Measurements from ENCODE around the gene PRICKLE2.

The PRICKLE2 gene

GRCh38 chr3:64178419-64178818 lies 46.8 kb downstream of the PRICKLE2 start:
- TF ChIP-seq CTCF (IDR thresholded peaks at IDR 0.05; ENCODE audit: borderline replicate concordance, control extremely low read depth, extremely low read depth, insufficient read depth, missing control alignments), result no peak
- in situ Hi-C loops (cut with MboI; ENCODE audit: low sequenced_read_pairs, unreplicated experiment), result no loop called here
- no peak for DNase-seq (ENCODE audit: low spot score)

GRCh38 chr3:64176461-64176996 lies 48.7 kb downstream of the PRICKLE2 start:
- TF ChIP-seq CTCF (IDR thresholded peaks at IDR 0.05; ENCODE audit: borderline replicate concordance, control extremely low read depth, extremely low read depth, insufficient read depth, missing control alignments), result no peak
- no peak for DNase-seq (ENCODE audit: low spot score)
- in situ Hi-C loops (cut with MboI; ENCODE audit: low sequenced_read_pairs, unreplicated experiment), result no loop called here

DNA sequence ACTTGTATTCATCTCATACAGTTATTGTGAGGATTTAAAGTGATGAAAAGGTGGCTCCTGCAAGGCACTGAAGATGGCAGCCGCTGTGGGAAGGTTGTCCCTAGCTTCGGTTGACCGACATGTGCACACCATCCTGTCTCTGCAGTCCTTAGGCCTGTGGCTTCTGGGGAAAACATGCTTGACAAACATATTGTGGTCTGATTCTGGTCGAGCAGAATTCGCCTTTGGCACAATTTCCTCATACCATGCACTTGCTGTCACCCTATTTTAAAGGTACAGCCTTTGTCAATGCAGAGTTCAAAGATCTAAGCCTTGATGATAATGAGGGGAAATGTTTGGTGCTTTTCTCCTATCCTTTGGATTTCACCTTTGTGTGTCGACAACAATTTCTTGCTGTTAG lies 50.9 kb downstream of the PRICKLE2 start:
- TF ChIP-seq CTCF (IDR thresholded peaks at IDR 0.05; ENCODE audit: borderline replicate concordance, control extremely low read depth, extremely low read depth, insufficient read depth, missing control alignments), result no peak
- DNase-seq (ENCODE audit: low spot score), result no peak
- in situ Hi-C loops (cut with MboI; ENCODE audit: low sequenced_read_pairs, unreplicated experiment), result no loop called here

DNA sequence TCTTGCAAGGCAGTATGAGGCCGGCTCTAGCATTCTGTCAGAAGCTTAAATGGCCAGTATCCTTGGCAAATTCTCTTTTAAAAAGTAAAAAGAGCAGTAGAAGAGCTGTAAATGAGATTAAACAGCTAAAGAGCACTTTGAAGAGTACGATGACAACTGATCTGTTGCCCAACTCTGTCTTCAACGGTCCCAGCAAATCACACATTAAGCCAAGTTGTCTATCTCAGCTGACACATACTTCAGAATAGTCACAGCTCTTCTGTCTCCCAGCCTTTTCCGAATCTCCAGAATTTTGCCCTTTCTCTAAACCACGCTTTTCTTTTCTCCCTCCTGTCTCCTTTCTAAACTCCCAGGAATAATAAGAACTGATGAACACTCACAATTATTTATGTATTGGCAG lies 51.7 kb downstream of the PRICKLE2 start:
- in situ Hi-C loops (cut with MboI; ENCODE audit: low sequenced_read_pairs, unreplicated experiment), result no loop called here
- DNase-seq (ENCODE audit: low spot score), result no peak

DNA sequence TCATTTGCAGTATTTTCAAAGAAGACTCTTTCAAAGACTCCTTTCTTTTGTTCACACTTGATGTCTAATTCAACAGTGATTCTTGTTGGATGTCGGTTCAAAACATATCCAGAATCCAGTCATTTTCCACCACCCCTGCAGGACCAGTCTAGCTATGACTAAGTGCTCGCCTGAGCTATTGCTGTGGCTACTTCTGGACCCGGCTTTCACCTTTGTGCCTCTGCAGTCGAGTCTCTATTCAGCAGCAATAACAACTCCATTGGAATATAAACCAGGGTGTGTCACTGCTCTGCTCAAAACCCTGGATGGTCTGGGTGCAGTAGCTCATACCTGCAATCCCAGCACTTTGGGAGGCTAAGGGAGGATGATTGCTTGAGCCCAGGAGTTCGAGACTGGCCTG lies 55.0 kb downstream of the PRICKLE2 start:
- in situ Hi-C loops (cut with MboI; ENCODE audit: low sequenced_read_pairs, unreplicated experiment), result no loop called here
- no peak for TF ChIP-seq CTCF (IDR thresholded peaks at IDR 0.05; ENCODE audit: borderline replicate concordance, control extremely low read depth, extremely low read depth, insufficient read depth, missing control alignments)
- no peak for DNase-seq (ENCODE audit: low spot score)

More for the DNA sequence above, 51.7 kb downstream of the PRICKLE2 start:
- TF ChIP-seq CTCF (IDR thresholded peaks at IDR 0.05; ENCODE audit: borderline replicate concordance, control extremely low read depth, extremely low read depth, insufficient read depth, missing control alignments), result no peak

DNA sequence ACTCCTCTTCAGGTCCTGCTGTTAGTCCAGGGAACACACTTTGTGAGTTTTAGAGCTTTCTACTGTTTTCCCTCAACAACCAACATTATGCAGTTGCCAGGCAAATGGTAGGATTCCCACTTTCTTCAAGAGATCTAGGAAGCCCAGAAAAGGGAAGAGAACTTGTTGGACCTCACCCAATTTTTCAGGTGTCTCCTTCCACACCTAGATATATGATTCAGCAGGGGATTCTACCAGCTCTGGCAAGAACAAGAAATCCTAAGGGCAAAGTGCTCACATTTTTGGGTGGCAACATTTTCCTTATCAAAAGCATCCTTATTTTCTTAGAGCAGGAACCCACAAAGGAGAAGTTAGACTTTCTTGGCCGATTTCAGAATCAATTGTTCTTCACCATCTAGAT lies 57.4 kb downstream of the PRICKLE2 start:
- TF ChIP-seq CTCF (IDR thresholded peaks at IDR 0.05; ENCODE audit: borderline replicate concordance, control extremely low read depth, extremely low read depth, insufficient read depth, missing control alignments), result no peak
- no peak for DNase-seq (ENCODE audit: low spot score)
- in situ Hi-C loops (cut with MboI; ENCODE audit: low sequenced_read_pairs, unreplicated experiment), result no loop called here

GRCh38 chr3:64167351-64167750 lies 57.9 kb downstream of the PRICKLE2 start:
- TF ChIP-seq CTCF (IDR thresholded peaks at IDR 0.05; ENCODE audit: borderline replicate concordance, control extremely low read depth, extremely low read depth, insufficient read depth, missing control alignments), result no peak
- in situ Hi-C loops (cut with MboI; ENCODE audit: low sequenced_read_pairs, unreplicated experiment), result no loop called here

More at GRCh38 chr3:64167351-64167750, 57.9 kb downstream of the PRICKLE2 start:
- DNase-seq (ENCODE audit: low spot score), result no peak

Measured in GM13976 (cell line).